Measurements from ENCODE around the gene TRRAP. TPM values are rescaled to one million over a fixed set of nuclear protein-coding genes. Genes with fewer than 3 reads are reported as not detected.

The TRRAP gene
- total RNA-seq, 1 experiment from 2014 or later: 55.8 TPM

GRCh38 chr7:99005776-99006175 lies 127.4 kb downstream of the TRRAP start:
- TF ChIP-seq CTCF (conservative IDR thresholded peaks at IDR 0.05) (no peak), EZH2 (IDR thresholded peaks at IDR 0.05; ENCODE audit: low read depth) (no peak)
- no peak overlapping the region for H3K4me2 ChIP-seq

GRCh38 chr7:99006739-99007424 lies 128.6 kb downstream of the TRRAP start:
- Histone ChIP-seq H4K20me1 (ENCODE audit: insufficient read depth) (no peaks in the 10 kb centered on the region), H2AFZ (no peak overlapping the region), H3K4me1 (replicated peaks; ENCODE audit: insufficient read depth) (no peaks in the 10 kb centered on the region), H3K36me3 (ENCODE audit: low read depth) (peaks cover 12% of the 10 kb centered on the region), H3F3A (ENCODE audit: insufficient read depth, low read depth) (0 out of 2 replicates have a peak, but pooled peaks cover 4% of the 10 kb centered on the region), H3K9me3 (ENCODE audit: insufficient read depth, low read depth) (no peaks in the 10 kb centered on the region), H3K9me2 (ENCODE audit: insufficient read depth) (no peaks in the 10 kb centered on the region), H3K27me3 (ENCODE audit: insufficient read depth, low read depth) (no peaks in the 10 kb centered on the region), H3K79me2 (ENCODE audit: low read depth) (no peaks in the 10 kb centered on the region), H3K27ac (no peak overlapping the region), H3K4me3 (no peak overlapping the region), H3K4me2 (no peak overlapping the region)
- no peak for DNase-seq
- ChIA-PET POLR2A (ENCODE audit: unreplicated experiment) (no interaction called here), CTCF (no interaction called here)
- TF ChIP-seq CTCF (conservative IDR thresholded peaks at IDR 0.05) (no peak), EZH2 (IDR thresholded peaks at IDR 0.05; ENCODE audit: low read depth) (no peak)
- intact Hi-C loops (cut with micrococcal nuclease; ENCODE audit: unreplicated experiment): no loop called here
- no TSS peak for BruUV-seq (replicated peaks)

More at GRCh38 chr7:99005776-99006175, 127.4 kb downstream of the TRRAP start:
- no peak for DNase-seq
- Histone ChIP-seq H3K27ac (no peak overlapping the region), H3K79me2 (ENCODE audit: low read depth) (no peaks in the 10 kb centered on the region), H3K9me3 (ENCODE audit: insufficient read depth, low read depth) (no peaks in the 10 kb centered on the region), H3K27me3 (ENCODE audit: insufficient read depth, low read depth) (no peaks in the 10 kb centered on the region), H3F3A (ENCODE audit: insufficient read depth, low read depth) (0 out of 2 replicates have a peak, but pooled peaks cover 4% of the 10 kb centered on the region), H4K20me1 (ENCODE audit: insufficient read depth) (no peaks in the 10 kb centered on the region), H3K4me3 (no peak overlapping the region), H2AFZ (no peak overlapping the region), H3K4me1 (replicated peaks; ENCODE audit: insufficient read depth) (no peaks in the 10 kb centered on the region), H3K9me2 (ENCODE audit: insufficient read depth) (no peaks in the 10 kb centered on the region), H3K36me3 (ENCODE audit: low read depth) (peaks cover 22% of the 10 kb centered on the region)
- no TSS peak for BruUV-seq (replicated peaks)
- POLR2A ChIA-PET (ENCODE audit: unreplicated experiment): no interaction called here
- intact Hi-C loops (cut with micrococcal nuclease; ENCODE audit: unreplicated experiment): no loop called here
- CTCF ChIA-PET: no interaction called here

- CTCF ChIA-PET: no interaction called here
- no TSS peak for BruUV-seq (replicated peaks)
Observed at GRCh38 chr7:99008181-99008631, 129.9 kb downstream of the TRRAP start.

More at GRCh38 chr7:99008181-99008631, 129.9 kb downstream of the TRRAP start:
- Histone ChIP-seq H2AFZ (no peak overlapping the region), H3K79me2 (ENCODE audit: low read depth) (no peaks in the 10 kb centered on the region), H3K4me2 (no peak overlapping the region), H3K27me3 (ENCODE audit: insufficient read depth, low read depth) (no peaks in the 10 kb centered on the region), H3K4me3 (no peak overlapping the region), H3K9me2 (ENCODE audit: insufficient read depth) (no peaks in the 10 kb centered on the region), H4K20me1 (ENCODE audit: insufficient read depth) (no peaks in the 10 kb centered on the region), H3K4me1 (replicated peaks; ENCODE audit: insufficient read depth) (no peaks in the 10 kb centered on the region), H3K9me3 (ENCODE audit: insufficient read depth, low read depth) (no peaks in the 10 kb centered on the region), H3K36me3 (ENCODE audit: low read depth) (peaks cover 12% of the 10 kb centered on the region), H3F3A (ENCODE audit: insufficient read depth, low read depth) (0 out of 2 replicates have a peak, but pooled peaks cover 4% of the 10 kb centered on the region), H3K27ac (no peak overlapping the region)
- intact Hi-C loops (cut with micrococcal nuclease; ENCODE audit: unreplicated experiment): no loop called here
- no peak for TF ChIP-seq EZH2 (IDR thresholded peaks at IDR 0.05; ENCODE audit: low read depth)
- TF ChIP-seq CTCF (conservative IDR thresholded peaks at IDR 0.05): no peak
- POLR2A ChIA-PET (ENCODE audit: unreplicated experiment): no interaction called here
- no peak for DNase-seq
